Stimulated activated CD8-positive, alpha-beta memory T cell treated with anti-CD3 and anti-CD28 coated beads, Interleukin-4, amount 100 ng/mL, for 1 hour (primary cell): Measurements from ENCODE around the gene STXBP3.
"Not testable (repeated sequence)": the region's sequence is repeated elsewhere in the genome, so short reads cannot be mapped to it uniquely, and the experiment has no call there.

Experiments
- DNase-seq, 2 donors: peaks; one replicate each; pipeline ENCODE4 v3.0.0-alpha.2; 2020; ENCODE audit warnings: low read depth in 2 of 2, low spot score in 1 of 2

STXBP3 gene

GRCh38 chr1:108746382-108747170, at the start of gene STXBP3:
Gene STXBP3 (plus strand): TSS chr1:108746674. CDS start chr1:108746738, 64 bp downstream.
- DNase-seq, result peak; percentile 100

- DNase-seq, result no peak
Observed at GRCh38 chr1:108699375-108700332, 46.8 kb upstream of the STXBP3 start.

GRCh38 chr1:108701176-108701849, 45.2 kb upstream of the STXBP3 start:
- no peak for DNase-seq

- DNase-seq, result not testable (repeated sequence)
Observed at GRCh38 chr1:108702109-108702508, 44.4 kb upstream of the STXBP3 start.

GRCh38 chr1:108703939-108704338, 42.5 kb upstream of the STXBP3 start:
- no peak for DNase-seq

- DNase-seq, result no peak
Observed at GRCh38 chr1:108704496-108704895, 42.0 kb upstream of the STXBP3 start.

- DNase-seq, result no peak
Observed at GRCh38 chr1:108706643-108707042, 39.8 kb upstream of the STXBP3 start.

GRCh38 chr1:108708691-108709660, 37.5 kb upstream of the STXBP3 start:
- peak; percentile 16 to 47 for DNase-seq

- no peak for DNase-seq
Observed at GRCh38 chr1:108712606-108713150, 33.8 kb upstream of the STXBP3 start, which contains the start of gene FNDC7. Gene FNDC7 (plus strand): TSS chr1:108712908. CDS start chr1:108712934, 26 bp downstream.

GRCh38 chr1:108715932-108716331, 30.5 kb upstream of the STXBP3 start:
- DNase-seq, result no peak

GRCh38 chr1:108716437-108717230, 29.8 kb upstream of the STXBP3 start:
- DNase-seq, result no peak

GRCh38 chr1:108717774-108718316, 28.6 kb upstream of the STXBP3 start:
- DNase-seq, result no peak

GRCh38 chr1:108718927-108719655, 27.4 kb upstream of the STXBP3 start:
- no peak for DNase-seq

- DNase-seq, result no peak
Observed at GRCh38 chr1:108719656-108720435, 26.6 kb upstream of the STXBP3 start.

GRCh38 chr1:108722292-108722691, 24.2 kb upstream of the STXBP3 start:
- no peak for DNase-seq

GRCh38 chr1:108725906-108726305, 20.6 kb upstream of the STXBP3 start:
- DNase-seq, result no peak

GRCh38 chr1:108728327-108728923, 18.0 kb upstream of the STXBP3 start:
- DNase-seq, result no peak
